G401.6 (cell line): ENCODE results near the gene SHISA6.

Source experiments
- FAIRE-seq: peaks from 2 replicates; lab custom pipeline; 2012; peaks lifted over from hg19 to GRCh38; lab: Jason Lieb, UNC

SHISA6 gene

DNA sequence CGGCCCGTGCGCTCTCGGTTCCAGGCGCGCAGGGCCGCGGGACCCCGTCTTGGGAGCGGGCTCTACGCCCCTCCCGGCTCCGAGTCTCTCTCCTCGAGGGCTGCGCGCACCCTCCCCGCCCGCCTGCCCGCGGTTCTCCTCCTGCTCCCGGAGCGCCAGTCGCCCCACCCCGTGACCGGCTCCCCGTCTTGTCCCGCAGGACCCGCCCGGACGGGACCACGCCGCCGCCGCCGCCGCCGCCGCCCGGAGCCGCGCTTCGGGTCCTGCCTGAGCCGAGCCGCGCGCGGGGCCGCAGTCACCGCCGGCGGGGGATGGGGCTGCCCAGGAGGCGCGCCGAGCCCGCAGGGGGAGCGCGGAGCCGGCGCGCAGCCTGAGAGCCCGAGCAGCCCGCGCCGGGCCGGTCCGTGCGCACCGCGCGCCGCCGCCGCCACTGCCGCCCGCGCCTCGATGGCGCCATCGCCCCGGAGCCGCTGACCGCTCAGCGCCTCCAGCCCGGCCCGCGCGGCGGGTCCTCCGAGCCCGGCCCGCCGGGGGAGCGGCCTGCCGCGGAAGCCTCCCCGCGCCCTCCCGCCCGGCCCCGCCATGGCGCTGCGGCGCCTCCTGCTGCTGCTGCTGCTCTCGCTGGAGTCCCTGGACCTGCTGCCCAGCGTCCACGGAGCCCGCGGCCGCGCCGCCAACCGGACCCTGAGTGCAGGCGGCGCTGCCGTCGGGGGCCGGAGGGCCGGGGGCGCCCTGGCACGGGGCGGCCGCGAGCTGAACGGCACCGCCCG lies at the start of gene SHISA6:
SHISA6 (plus strand) TSS at position 373 of the 770 bp plus-strand sequence.
- FAIRE-seq = no peak

DNA sequence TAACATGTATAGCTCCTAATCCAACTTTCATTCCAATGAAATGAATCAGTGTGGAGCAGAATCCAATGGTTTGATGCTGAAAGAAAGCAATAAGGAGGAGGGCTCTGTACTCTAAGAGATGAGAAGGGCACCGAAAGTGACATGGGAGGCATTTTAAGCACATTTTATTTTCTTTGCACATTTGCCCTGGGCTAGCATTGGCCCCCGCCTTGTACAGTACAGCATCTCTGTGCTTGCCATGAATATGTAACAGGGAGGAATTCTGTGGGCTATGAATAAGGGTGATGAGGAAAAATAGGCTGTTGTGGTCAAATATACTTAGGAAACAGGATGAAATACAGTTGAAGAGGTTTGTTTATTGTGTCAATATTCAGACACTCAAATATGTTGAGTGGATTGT lies 45.2 kb upstream of the SHISA6 start:
- FAIRE-seq = no peak

GRCh38 chr17:11204991-11205390 lies 36.0 kb upstream of the SHISA6 start:
- FAIRE-seq = no peak

DNA sequence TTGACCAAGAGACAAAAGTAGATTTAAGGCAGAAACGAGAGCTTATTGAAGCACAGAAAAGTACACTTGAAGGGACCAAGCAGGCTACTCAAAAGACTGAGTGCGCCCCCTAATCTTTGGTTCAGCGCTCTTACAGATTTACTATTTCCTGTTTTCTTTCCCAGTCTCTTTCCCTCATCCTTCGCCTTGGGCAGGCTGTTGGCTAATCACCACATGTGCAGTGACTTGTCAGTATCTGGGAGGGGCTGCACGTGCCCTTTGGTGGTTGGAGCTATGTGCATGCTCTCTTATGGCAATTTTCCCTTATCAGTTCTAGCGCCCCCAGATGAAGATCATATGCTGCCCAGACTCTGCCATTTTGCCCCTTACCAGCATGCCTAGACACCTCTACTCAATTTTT lies 35.4 kb upstream of the SHISA6 start:
- no peak for FAIRE-seq

- FAIRE-seq = no peak
Measured at GRCh38 chr17:11209906-11210305, 31.1 kb upstream of the SHISA6 start.

DNA sequence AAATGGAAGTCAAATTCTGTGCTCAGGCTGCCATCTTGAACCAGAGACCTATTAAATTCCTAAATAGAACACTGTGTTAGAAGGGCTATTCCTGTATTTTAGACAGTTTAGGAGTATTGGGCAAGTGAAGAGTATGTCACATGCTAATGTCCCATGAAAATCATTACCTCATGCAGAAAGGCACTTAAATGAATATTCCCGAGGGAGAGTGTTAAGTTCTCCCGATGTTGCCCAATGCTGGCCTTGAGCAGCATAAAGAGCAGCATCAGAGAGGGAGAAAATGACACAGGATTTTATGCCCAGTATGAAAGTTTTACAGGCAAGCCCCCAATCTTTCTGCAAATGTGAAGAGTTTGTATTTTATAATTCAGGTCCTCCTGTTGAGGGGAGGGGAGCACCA lies 28.2 kb upstream of the SHISA6 start:
- no peak for FAIRE-seq

DNA sequence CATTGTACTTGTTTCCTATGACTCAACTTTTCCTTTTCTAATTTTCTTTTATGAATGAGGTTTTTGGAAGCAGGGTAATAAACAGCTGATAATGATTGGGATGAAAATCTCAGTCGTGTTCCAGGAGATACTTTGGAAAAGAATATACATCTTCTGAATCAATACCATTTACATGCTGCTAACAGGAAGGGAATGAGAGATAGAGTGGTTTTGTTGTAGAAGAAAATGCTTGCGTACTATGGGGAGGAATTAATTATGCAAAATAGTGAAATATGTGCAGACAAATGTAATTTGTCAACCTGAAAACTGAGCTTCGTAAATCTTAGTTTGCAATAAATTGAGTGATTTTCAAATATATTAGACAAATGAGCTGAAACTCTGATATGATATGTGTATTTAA lies 24.0 kb upstream of the SHISA6 start:
- no peak for FAIRE-seq

GRCh38 chr17:11221196-11221595 lies 19.8 kb upstream of the SHISA6 start:
- no peak for FAIRE-seq

DNA sequence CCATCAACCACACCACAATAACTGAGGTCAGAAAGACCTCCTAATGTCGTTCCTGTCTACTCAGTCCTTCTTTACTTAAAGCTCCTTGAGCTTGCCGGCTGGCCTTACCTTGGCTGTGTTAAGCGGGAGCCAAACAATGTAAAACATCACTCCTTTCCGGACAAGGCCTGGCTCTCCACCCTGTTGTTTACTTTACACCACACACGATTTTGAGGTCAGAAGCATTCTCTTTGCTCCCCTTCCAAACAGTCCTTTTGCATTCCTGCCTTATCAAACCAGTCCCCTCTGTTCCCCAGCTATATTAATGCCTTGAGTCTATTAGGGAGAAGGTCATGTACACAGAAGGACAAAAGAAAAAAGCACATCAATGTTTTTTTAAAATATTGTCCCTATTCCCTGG lies 19.3 kb upstream of the SHISA6 start:
- no peak for FAIRE-seq

- FAIRE-seq = no peak
Measured at GRCh38 chr17:11238705-11239104, 2.3 kb upstream of the SHISA6 start.

GRCh38 chr17:11239379-11239970 lies 1.5 kb upstream of the SHISA6 start:
- FAIRE-seq = no peak

DNA sequence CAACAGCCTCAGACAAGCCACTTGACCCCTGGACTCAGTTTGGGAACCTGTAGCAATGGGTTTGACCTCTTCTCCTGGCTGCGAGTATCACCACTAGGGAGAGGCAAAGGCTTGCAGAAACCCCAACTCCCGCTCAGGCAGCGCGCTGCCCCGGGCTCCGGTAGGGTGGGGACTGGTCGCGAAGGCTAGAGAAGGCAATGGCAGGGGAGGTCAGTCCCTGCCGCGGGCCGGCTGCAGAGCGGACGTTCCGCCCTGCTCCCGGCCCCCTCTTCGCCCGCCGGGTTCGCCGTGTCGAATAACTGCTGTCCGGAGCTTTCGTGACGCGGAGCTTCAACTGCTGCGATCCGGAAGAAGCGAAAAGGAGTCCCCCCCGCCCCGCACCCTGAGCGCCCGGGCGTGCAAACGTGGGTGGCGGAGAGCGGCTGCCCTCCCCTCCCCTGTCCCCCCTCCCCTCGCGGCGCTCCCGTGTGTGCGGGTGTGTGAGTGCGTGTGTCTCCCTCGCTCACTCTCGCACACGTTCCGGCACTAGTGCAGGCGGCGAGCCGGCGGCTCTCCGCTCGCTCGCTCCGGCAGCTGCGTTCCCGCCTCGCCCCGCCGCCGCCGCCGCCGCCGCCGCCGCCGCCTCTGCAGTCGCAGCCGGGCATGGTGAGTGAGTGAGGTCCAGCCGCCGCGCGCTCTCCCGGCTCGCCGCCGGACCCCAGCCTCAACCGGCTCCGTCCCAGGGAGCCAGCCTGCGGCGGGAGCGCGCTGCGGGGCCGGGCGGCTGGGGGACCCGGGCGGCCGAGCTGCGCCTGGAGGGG lies 772 bp upstream of the SHISA6 start:
- no peak for FAIRE-seq

- no peak for FAIRE-seq
Measured at GRCh38 chr17:11241611-11242226, 706 bp downstream of the SHISA6 start.

DNA sequence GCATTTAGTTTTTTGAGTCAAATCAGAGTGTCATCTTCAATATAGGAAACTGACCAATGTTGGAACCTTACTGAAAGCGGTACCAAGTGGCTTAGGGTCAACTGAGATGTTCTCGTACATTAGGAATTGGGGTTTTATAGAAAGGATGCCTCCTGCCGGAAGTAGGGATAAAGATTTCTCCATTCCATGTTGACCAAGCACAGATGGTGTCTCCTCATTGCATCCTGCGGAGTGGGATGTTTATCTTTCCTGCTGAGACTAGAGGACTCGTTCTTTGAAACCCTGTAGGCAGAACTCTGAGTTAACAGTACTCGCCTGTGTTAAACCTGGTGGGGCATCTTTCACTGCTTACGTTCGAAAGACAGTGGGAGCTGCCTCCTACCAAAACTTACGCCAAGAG lies 1.4 kb downstream of the SHISA6 start:
- no peak for FAIRE-seq

GRCh38 chr17:11244776-11245175 lies 3.8 kb downstream of the SHISA6 start:
- FAIRE-seq = no peak

DNA sequence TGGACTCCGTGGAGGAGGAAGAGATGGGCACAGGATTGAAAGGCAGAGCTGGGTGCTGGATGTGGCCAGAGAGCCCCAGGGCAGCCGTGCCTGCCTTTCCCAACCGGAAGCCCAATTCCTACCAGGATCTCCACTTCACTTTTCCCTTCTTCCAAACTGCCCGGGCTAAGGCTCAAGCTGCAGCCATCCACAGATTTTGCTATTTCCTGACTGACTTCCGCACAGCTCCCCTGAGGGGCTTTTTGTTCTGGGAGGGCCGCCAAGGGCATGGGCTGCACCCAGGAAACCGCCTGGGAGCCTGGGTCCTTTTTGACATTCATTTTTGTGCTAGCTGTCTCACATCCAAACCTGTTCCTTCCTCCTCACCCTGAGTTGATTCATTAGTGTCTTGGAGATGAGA lies 4.2 kb downstream of the SHISA6 start:
- FAIRE-seq = no peak

DNA sequence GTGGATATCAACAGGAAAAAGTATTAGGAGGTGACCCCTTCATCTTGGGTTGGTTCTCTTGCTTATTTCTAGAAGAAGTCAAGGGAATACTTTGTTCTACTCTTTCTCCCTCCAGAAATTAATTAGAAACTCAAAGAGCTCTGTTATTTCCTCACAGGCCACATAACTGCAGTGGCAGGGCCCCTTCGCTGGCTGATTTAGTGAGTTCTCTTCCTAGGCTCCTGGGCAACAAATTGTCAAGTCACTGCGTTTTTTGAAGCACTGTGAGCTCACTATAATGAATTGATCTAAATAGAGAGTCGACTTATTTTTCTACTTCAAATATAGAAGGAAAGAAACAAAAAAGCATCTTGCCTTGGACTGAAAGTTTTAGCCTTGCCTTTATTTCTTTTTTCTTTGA lies 4.8 kb downstream of the SHISA6 start:
- no peak for FAIRE-seq

DNA sequence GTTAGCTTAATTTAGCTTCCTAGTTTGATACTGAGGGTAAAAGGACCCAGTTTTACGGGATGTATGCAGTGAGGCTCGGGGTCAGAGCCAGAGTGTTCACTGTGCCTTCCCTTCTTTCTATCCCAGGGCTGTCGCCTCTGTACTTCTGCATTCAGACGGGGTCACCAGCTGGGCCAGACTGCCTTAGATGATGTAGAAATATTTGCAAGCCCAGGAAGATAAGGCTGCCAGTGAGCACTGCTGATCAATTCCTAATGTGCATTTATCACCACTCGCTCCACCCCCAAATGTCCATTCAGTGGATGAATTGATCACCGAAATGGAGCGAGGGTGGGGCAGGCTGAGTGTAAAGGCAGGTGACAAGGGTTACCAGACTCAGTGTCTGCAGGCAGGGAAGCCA lies 9.1 kb downstream of the SHISA6 start:
- FAIRE-seq = no peak

- FAIRE-seq = no peak
Measured at GRCh38 chr17:11251561-11252107, 10.6 kb downstream of the SHISA6 start.

DNA sequence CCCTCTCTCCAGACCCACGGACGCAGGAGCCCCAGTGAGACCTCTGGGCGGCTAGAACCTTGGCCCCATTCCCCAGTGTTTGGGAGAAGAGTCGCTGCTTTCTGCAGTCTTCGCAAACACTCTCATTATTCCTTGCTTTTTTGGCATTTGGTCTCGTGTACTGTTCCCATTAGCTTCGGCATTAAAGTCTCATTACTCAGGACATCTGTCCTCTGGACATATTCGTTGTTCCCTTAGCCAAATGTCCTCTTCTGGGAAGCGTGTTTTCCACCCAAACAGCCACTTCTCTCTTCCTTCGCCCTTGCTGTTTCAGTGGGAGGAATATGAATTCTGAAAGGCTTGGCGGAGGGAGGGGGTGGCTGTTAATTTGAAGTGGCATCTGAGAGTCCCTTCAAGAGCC lies 11.1 kb downstream of the SHISA6 start:
- FAIRE-seq = no peak

DNA sequence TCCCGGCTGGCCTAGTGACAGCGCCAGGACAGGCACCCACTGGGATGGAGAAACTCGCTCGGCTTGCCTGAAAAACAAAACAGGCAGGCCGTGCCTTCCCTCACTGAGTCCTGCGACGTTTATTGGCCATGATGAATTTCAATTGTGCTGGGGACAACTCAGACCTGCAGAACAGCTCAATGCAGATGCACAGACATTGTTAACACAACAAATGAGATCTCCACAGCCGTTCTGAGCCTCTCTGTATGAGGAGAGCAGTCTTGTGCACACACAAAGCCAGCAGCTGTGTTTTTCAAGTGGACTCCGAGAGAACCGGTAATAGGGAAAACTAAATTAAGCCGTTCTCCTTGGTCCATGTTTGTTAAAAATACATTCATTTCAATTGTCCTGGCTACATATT lies 15.9 kb downstream of the SHISA6 start:
- no peak for FAIRE-seq

DNA sequence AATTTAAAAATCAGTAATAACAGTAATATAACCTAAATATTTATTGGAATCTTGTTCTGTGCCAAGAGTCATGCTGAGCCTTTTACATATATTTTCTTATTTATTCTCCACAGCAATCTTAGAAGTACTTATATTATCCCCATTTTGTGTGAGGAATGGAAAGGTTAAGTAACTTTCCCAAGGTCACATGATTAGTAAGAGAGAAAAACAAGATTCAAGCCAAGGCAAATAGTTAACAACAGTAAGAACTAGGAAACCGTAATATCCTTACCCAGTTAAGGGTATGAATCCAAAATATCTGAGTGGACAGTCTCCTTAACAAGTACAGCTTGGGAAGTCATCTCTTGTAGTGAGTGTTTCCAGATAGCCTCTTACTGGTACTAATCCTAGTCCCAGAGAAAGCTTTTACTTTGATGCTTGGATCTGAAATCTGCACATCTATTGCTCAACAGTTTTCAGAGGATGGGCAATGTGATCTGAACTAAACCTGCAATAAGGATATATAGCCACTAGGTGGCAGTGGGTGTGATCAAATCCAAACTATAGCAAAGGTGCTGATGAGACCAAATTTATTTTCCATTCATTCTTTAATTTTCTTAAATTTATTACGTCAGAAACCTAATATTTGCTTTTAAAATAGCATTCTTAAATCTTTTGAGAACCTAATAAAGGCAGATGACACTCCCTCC lies 23.3 kb downstream of the SHISA6 start:
- FAIRE-seq = no peak
